Measurements from ENCODE around the gene RUNX2. TPM values are rescaled to one million over a fixed set of nuclear protein-coding genes. Genes with fewer than 3 reads are reported as not detected.

The RUNX2 gene
- total and polyA plus RNA-seq, 9 of the 15 experiments (the other 6 are each of a cell fraction or from before 2014, with no cell fraction given) = 0.29 to 1.00 (median 0.43) TPM

DNA sequence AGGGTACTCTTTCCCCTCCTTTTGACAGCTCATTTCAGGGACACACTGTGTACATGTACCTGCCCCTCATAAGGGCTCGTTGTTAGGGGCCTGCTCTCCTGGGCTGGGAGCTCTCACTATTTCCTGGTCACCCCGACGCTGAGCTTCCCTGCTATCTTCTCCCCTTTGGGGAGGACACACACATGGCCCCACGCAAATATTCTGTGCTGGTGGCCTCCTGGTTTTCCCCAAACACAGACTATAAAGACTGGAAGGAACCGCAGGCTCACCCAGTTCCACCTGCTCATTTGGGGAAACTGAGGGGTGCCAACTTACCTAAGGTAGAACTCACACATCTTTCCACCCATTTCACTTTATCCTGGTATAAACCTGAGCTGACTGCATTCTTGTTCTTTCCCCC, 351.0 kb downstream of the RUNX2 start:
- no peak for TF ChIP-seq RBM14 (IDR thresholded peaks at IDR 0.05; ENCODE audit: borderline replicate concordance, insufficient read depth, low read depth, low read length)
- no peak for TF ChIP-seq RFX7 (CRISPR knock-in tag; IDR thresholded peaks at IDR 0.05)
- no peak for TF ChIP-seq NR2C2 (CRISPR knock-in tag; IDR thresholded peaks at IDR 0.05)
- no peak for TF ChIP-seq NR2C2 (tag; IDR thresholded peaks at IDR 0.05)
- TF ChIP-seq CREBBP (IDR thresholded peaks at IDR 0.05; ENCODE audit: low read depth, low read length) = no peak
- no peak for TF ChIP-seq TCF3 (CRISPR knock-in tag; IDR thresholded peaks at IDR 0.05)
- TF ChIP-seq ZNF232 (CRISPR knock-in tag; IDR thresholded peaks at IDR 0.05) = no peak
- TF ChIP-seq, protein P1, sequence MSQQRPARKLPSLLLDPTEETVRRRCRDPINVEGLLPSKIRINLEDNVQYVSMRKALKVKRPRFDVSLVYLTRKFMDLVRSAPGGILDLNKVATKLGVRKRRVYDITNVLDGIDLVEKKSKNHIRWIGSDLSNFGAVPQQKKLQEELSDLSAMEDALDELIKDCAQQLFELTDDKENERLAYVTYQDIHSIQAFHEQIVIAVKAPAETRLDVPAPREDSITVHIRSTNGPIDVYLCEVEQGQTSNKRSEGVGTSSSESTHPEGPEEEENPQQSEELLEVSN (IDR thresholded peaks at IDR 0.05; ENCODE audit: borderline replicate concordance in 1 of 2, extremely low read depth in 1 of 2, insufficient read depth in 1 of 2, insufficient read length in 1 of 2, low read depth in 1 of 2, low read length in 1 of 2, poor library complexity in 1 of 2, severe bottlenecking in 1 of 2) = no peak
- TF ChIP-seq, protein P2, sequence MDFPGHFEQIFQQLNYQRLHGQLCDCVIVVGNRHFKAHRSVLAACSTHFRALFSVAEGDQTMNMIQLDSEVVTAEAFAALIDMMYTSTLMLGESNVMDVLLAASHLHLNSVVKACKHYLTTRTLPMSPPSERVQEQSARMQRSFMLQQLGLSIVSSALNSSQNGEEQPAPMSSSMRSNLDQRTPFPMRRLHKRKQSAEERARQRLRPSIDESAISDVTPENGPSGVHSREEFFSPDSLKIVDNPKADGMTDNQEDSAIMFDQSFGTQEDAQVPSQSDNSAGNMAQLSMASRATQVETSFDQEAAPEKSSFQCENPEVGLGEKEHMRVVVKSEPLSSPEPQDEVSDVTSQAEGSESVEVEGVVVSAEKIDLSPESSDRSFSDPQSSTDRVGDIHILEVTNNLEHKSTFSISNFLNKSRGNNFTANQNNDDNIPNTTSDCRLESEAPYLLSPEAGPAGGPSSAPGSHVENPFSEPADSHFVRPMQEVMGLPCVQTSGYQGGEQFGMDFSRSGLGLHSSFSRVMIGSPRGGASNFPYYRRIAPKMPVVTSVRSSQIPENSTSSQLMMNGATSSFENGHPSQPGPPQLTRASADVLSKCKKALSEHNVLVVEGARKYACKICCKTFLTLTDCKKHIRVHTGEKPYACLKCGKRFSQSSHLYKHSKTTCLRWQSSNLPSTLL (IDR thresholded peaks at IDR 0.05) = no peak
- TF ChIP-seq SMAD1 (IDR thresholded peaks at IDR 0.05; ENCODE audit: low read depth, low read length, partially characterized antibody) = no peak
- no peak for TF ChIP-seq POLR2AphosphoS5 (IDR thresholded peaks at IDR 0.05; ENCODE audit: control insufficient read depth, insufficient read depth, low read depth, low read length)
- DNase-seq (ENCODE audit: extremely low read depth in 1 of 4, low spot score in 3 of 4) (no peak), FAIRE-seq (no peak), ATAC-seq (no peak)
- Histone ChIP-seq H4K20me1 (replicated peaks; ENCODE audit: control insufficient read depth, insufficient read depth, low read length) (no peaks in the 10 kb centered on the region), H3K9me1 (ENCODE audit: control insufficient read depth, insufficient read depth, low read length) (no peaks in the 10 kb centered on the region), H2AFZ (ENCODE audit: low read depth, low read length) (no peak overlapping the region), H3K9ac (ENCODE audit: insufficient read depth in 1 of 2, low read depth in 2 of 2, low read length in 2 of 2) (no peak overlapping the region), H3K4me3 (no peak overlapping the region), H3K4me1 (replicated peaks in 1 of 2; ENCODE audit: control insufficient read depth in 2 of 2, insufficient read depth in 2 of 2, low read length in 2 of 2) (no peaks in the 10 kb centered on the region), H3K9me3 (replicated peaks; ENCODE audit: control insufficient read depth, insufficient read depth, low read depth, low read length) (no peaks in the 10 kb centered on the region), H3K36me3 (ENCODE audit: control insufficient read depth, insufficient read depth, low read length) (no peaks in the 10 kb centered on the region), H3K79me2 (ENCODE audit: control insufficient read depth, insufficient read depth, low read length) (no peaks in the 10 kb centered on the region), H3K27ac (ENCODE audit: extremely low read depth, low read depth, low read length) (no peak overlapping the region), H3K4me2 (ENCODE audit: insufficient read depth, low read length) (no peak overlapping the region), H3K27me3 (ENCODE audit: control insufficient read depth in 2 of 2, insufficient read depth in 2 of 2, low read length in 2 of 2) (peaks cover 8 to 24% of the 10 kb centered on the region in 2 experiments; a peak in 4 of 5 replicates)
- in situ Hi-C loops (cut with MboI) = no loop called here
- BruUV-seq (replicated peaks) = no TSS peak
- intact Hi-C loops (cut with micrococcal nuclease) = no loop called here
- ChIA-PET POLR2A (no interaction called here), CTCF (ENCODE audit: low intra/inter-chr PET ratio) (no interaction called here)
- 1% methylated on average over 5 of the region's 5 CpGs for WGBS (ENCODE audit: insufficient coverage, low coverage, missing lambda C conversion rate)

Measured in K562 (cell line).